SU-DHL-6 (cell line): ENCODE data around the gene GMDS.

Source experiments
- EZH2phosphoT487 ChIP-seq: fragments of 200-600 bp; sonication (generic), shearing (Covaris generic); conservative IDR thresholded peaks from 2 replicates; pipeline ENCODE4 v1.6.1; 2018; ENCODE audit warnings: mild to moderate bottlenecking, antibody characterized with exemption, low read length, moderate library complexity, mixed read lengths
- TF ChIP-seq, protein P1 (sequence below): fragments of 200-600 bp; sonication (generic); IDR thresholded peaks from one replicate; pipeline ENCODE4 v1.5.1; 2017; ENCODE audit warnings: antibody characterized with exemption, mild to moderate bottlenecking, low read length, moderate library complexity; ENCODE audit not compliant: insufficient read depth, poor library complexity, severe bottlenecking

DNA sequence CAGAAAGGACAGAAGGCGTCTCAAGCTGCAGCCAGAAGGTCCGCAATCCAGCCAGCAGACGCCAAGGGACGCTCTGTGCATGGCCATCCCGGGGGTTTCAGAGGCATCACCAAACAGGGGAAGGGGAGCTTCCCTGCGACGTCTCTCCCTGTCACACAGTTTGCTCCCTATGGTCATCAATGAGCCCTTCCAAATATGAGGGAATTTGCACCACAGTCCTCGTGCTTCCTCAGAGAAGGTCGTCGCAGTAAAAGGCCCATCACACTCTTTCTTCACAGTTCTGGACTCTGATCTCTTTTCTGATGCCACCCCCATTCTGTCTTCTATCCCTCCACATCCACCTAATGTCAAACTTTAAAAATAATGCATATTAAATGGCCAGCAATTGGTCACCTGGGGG lies 645.9 kb downstream of the GMDS start:
- TF ChIP-seq EZH2phosphoT487, result no peak
- TF ChIP-seq, protein P1, sequence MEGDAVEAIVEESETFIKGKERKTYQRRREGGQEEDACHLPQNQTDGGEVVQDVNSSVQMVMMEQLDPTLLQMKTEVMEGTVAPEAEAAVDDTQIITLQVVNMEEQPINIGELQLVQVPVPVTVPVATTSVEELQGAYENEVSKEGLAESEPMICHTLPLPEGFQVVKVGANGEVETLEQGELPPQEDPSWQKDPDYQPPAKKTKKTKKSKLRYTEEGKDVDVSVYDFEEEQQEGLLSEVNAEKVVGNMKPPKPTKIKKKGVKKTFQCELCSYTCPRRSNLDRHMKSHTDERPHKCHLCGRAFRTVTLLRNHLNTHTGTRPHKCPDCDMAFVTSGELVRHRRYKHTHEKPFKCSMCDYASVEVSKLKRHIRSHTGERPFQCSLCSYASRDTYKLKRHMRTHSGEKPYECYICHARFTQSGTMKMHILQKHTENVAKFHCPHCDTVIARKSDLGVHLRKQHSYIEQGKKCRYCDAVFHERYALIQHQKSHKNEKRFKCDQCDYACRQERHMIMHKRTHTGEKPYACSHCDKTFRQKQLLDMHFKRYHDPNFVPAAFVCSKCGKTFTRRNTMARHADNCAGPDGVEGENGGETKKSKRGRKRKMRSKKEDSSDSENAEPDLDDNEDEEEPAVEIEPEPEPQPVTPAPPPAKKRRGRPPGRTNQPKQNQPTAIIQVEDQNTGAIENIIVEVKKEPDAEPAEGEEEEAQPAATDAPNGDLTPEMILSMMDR, result no peak
